ENCODE measurements around the gene YES1. TPM values are rescaled to one million over a fixed set of nuclear protein-coding genes. Genes with fewer than 3 reads are reported as not detected.
"Not testable (repeated sequence)": the region's sequence is repeated elsewhere in the genome, so short reads cannot be mapped to it uniquely, and the experiment has no call there.

YES1 gene
- total RNA-seq, 4 donors from 2014 or later = 75.2 to 149 (median 108) TPM

GRCh38 chr18:808502-808901 lies 3.5 kb downstream of the YES1 start:
- no peak for DNase-seq (ENCODE audit: low spot score)
- ATAC-seq (ENCODE audit: low FRiP score) = no peak
- no peak for TF ChIP-seq CTCF (IDR thresholded peaks at IDR 0.05)

- DNase-seq (ENCODE audit: low spot score) (no peak), ATAC-seq (ENCODE audit: low FRiP score) (no peak)
- no peak for TF ChIP-seq CTCF (IDR thresholded peaks at IDR 0.05)
Observed at GRCh38 chr18:808086-808485, 4.0 kb downstream of the YES1 start.

- ATAC-seq (ENCODE audit: low FRiP score) = no peak
- DNase-seq (ENCODE audit: low spot score) = no peak
- TF ChIP-seq CTCF (IDR thresholded peaks at IDR 0.05) = no peak
Observed at GRCh38 chr18:805755-806110, 6.3 kb downstream of the YES1 start.

- ATAC-seq (ENCODE audit: low FRiP score) (peak; percentile 77), DNase-seq (ENCODE audit: low spot score) (no peak)
- no peak for TF ChIP-seq CTCF (IDR thresholded peaks at IDR 0.05)
Observed at GRCh38 chr18:805008-805754, 6.9 kb downstream of the YES1 start.

- ATAC-seq (ENCODE audit: low FRiP score) (no peak), DNase-seq (ENCODE audit: low spot score) (no peak)
- no peak for TF ChIP-seq CTCF (IDR thresholded peaks at IDR 0.05)
Observed at GRCh38 chr18:801137-801536, 10.9 kb downstream of the YES1 start.

GRCh38 chr18:799943-800342 lies 12.1 kb downstream of the YES1 start:
- DNase-seq (ENCODE audit: low spot score) (no peak), ATAC-seq (ENCODE audit: low FRiP score) (no peak)
- TF ChIP-seq CTCF (IDR thresholded peaks at IDR 0.05) = no peak

- DNase-seq (ENCODE audit: low spot score); ATAC-seq (ENCODE audit: low FRiP score): not testable (repeated sequence)
Observed at GRCh38 chr18:795383-795782, 16.7 kb downstream of the YES1 start.

All from omental fat pad (tissue), 4 donors.